ENCODE data around the gene CTTN.

Gene CTTN

GRCh38 chr11:70455354-70455753 lies 57.0 kb downstream of the CTTN start:
- no peak for DNase-seq (ENCODE audit: low spot score)

- no peak for DNase-seq (ENCODE audit: low spot score)
Observed at GRCh38 chr11:70456921-70457532, 58.7 kb downstream of the CTTN start.

- DNase-seq (ENCODE audit: low spot score): no peak
Observed at GRCh38 chr11:70458736-70459135, 60.4 kb downstream of the CTTN start.

GRCh38 chr11:70460111-70460510 lies 61.8 kb downstream of the CTTN start:
- no peak for DNase-seq (ENCODE audit: low spot score)

GRCh38 chr11:70460964-70461363 lies 62.6 kb downstream of the CTTN start:
- no peak for DNase-seq (ENCODE audit: low spot score)

- no peak for DNase-seq (ENCODE audit: low spot score)
Observed at GRCh38 chr11:70462818-70463477, 64.6 kb downstream of the CTTN start.

GRCh38 chr11:70463478-70464255 lies 65.3 kb downstream of the CTTN start:
- DNase-seq (ENCODE audit: low spot score): no peak

GRCh38 chr11:70464509-70465361 lies 66.4 kb downstream of the CTTN start:
- no peak for DNase-seq (ENCODE audit: low spot score)

- no peak for DNase-seq (ENCODE audit: low spot score)
Observed at GRCh38 chr11:70466154-70466553, 67.8 kb downstream of the CTTN start.

- DNase-seq (ENCODE audit: low spot score): no peak
Observed at GRCh38 chr11:70466596-70466995, 68.3 kb downstream of the CTTN start.

GRCh38 chr11:70467201-70468085 lies 69.1 kb downstream of the CTTN start:
- DNase-seq (ENCODE audit: low spot score): no peak

- DNase-seq (ENCODE audit: low spot score): no peak
Observed at GRCh38 chr11:70468256-70469195, 70.2 kb downstream of the CTTN start.

- DNase-seq (ENCODE audit: low spot score): no peak
Observed at GRCh38 chr11:70470127-70470526, 71.8 kb downstream of the CTTN start.

GRCh38 chr11:70471254-70471653 lies 72.9 kb downstream of the CTTN start:
- DNase-seq (ENCODE audit: low spot score): no peak

- DNase-seq (ENCODE audit: low spot score): no peak
Observed at GRCh38 chr11:70472240-70472639, 73.9 kb downstream of the CTTN start.

- DNase-seq (ENCODE audit: low spot score): no peak
Observed at GRCh38 chr11:70473186-70473872, 75.0 kb downstream of the CTTN start.

GRCh38 chr11:70473873-70474690 lies 75.8 kb downstream of the CTTN start:
- DNase-seq (ENCODE audit: low spot score): no peak

GRCh38 chr11:70474710-70475109 lies 76.4 kb downstream of the CTTN start:
- no peak for DNase-seq (ENCODE audit: low spot score)

GRCh38 chr11:70476669-70477068 lies 78.3 kb downstream of the CTTN start:
- no peak for DNase-seq (ENCODE audit: low spot score)
